Caco-2 (cell line): Measurements from ENCODE around the gene PDZK1IP1. TPM values are rescaled to one million over a fixed set of nuclear protein-coding genes. Genes with fewer than 3 reads are reported as not detected.

Experiments
- BruUV-seq: library from RNA; stranded (reverse); fragments of 400-500 nt; replicated peaks from 2 replicates; lab custom pipeline; 2021; lab: Mats Ljungman, UMichigan
- CTCF ChIA-PET: fragments of 300-600 bp; sonication (Branson Sonifier 250); formaldehyde crosslinking; loops from one replicate; lab custom pipeline; 2022; ENCODE audit warnings: antibody characterized with exemption; lab: Charles Lee
- POLR2A ChIA-PET: fragments of 300-600 bp; sonication (Branson Sonifier 250); formaldehyde crosslinking; loops from one replicate; lab custom pipeline; 2022; ENCODE audit warnings: antibody characterized with exemption; lab: Charles Lee
- DNase-seq, 2 experiments: peaks; one replicate each; pipeline versions ENCODE4 v3.0.0 to v3.0.0-alpha.2; 2020 to 2022
- H3K27me3 ChIP-seq: replicated peaks from 2 replicates; pipeline ENCODE4 v1.6.0; 2011; ENCODE audit warnings: low read length; ENCODE audit not compliant: control insufficient read depth, insufficient read depth
- H3K36me3 ChIP-seq: 2 replicates; pipeline ENCODE4 v1.5.1; 2011; ENCODE audit warnings: low read length; ENCODE audit not compliant: control insufficient read depth, insufficient read depth
- H3K4me1 ChIP-seq: fragments of 250-450 bp; sonication (Bioruptor Pico); 2 replicates; pipeline ENCODE4 v1.5.1; 2020; ENCODE audit warnings: mild to moderate bottlenecking
- H3K4me3 ChIP-seq: 2 replicates; pipeline ENCODE4 v1.5.1; 2011; ENCODE audit warnings: low read depth, mild to moderate bottlenecking, control low read depth, low read length
- H3K9me3 ChIP-seq: fragments of 250-450 bp; sonication (Bioruptor Pico); 2 replicates; pipeline ENCODE4 v1.5.1; 2020; ENCODE audit warnings: mild to moderate bottlenecking, moderate library complexity
- H3K27ac Mint-ChIP-seq: one replicate; pipeline ENCODE4 v1.8.0; 2022; ENCODE audit warnings: mixed read lengths; ENCODE audit not compliant: unreplicated experiment
- H3K27me3 Mint-ChIP-seq: one replicate; pipeline ENCODE4 v1.8.0; 2022; ENCODE audit warnings: mixed read lengths; ENCODE audit not compliant: insufficient read depth, unreplicated experiment
- H3K36me3 Mint-ChIP-seq: one replicate; pipeline ENCODE4 v1.8.0; 2022; ENCODE audit warnings: mild to moderate bottlenecking, mixed read lengths; ENCODE audit not compliant: insufficient read depth, unreplicated experiment
- H3K4me1 Mint-ChIP-seq: one replicate; pipeline ENCODE4 v1.8.0; 2022; ENCODE audit warnings: low read depth, mixed read lengths; ENCODE audit not compliant: unreplicated experiment
- H3K4me3 Mint-ChIP-seq: one replicate; pipeline ENCODE4 v1.8.0; 2022; ENCODE audit warnings: mild to moderate bottlenecking, moderate library complexity, mixed read lengths; ENCODE audit not compliant: unreplicated experiment
- H3K9me3 Mint-ChIP-seq: one replicate; pipeline ENCODE4 v1.8.0; 2022; ENCODE audit warnings: mixed read lengths; ENCODE audit not compliant: unreplicated experiment
- intact Hi-C: fragments of 100-400 bp; cut with micrococcal nuclease; formaldehyde crosslinking; loops from one replicate; pipeline ENCODE4 v1.10.0; 2022; ENCODE audit not compliant: unreplicated experiment
- total RNA-seq: library from RNA; stranded (reverse); gene quantifications from 2 replicates; pipeline ENCODE4 v1.2.3, GENCODE V29; 2022
- TF ChIP-seq, protein P1 (sequence below), 2 experiments: fragments of 200-600 bp in 1 of 2; IDR thresholded peaks; 1 replicate in 1 of 2; 2 replicates in 1 of 2; pipeline versions ENCODE4 v1.5.1 to v1.8.0; 2011 to 2022; ENCODE audit warnings: antibody characterized with exemption in 1 of 2, control low read depth in 1 of 2, inconsistent platforms in 1 of 2, low read depth in 1 of 2, low read length in 1 of 2, mild to moderate bottlenecking in 1 of 2, moderate library complexity in 1 of 2; ENCODE audit not compliant: insufficient read depth in 1 of 2, severe bottlenecking in 1 of 2, unreplicated experiment in 1 of 2

The PDZK1IP1 gene
- total RNA-seq, 1 experiment from 2014 or later, result 6.1 TPM

DNA sequence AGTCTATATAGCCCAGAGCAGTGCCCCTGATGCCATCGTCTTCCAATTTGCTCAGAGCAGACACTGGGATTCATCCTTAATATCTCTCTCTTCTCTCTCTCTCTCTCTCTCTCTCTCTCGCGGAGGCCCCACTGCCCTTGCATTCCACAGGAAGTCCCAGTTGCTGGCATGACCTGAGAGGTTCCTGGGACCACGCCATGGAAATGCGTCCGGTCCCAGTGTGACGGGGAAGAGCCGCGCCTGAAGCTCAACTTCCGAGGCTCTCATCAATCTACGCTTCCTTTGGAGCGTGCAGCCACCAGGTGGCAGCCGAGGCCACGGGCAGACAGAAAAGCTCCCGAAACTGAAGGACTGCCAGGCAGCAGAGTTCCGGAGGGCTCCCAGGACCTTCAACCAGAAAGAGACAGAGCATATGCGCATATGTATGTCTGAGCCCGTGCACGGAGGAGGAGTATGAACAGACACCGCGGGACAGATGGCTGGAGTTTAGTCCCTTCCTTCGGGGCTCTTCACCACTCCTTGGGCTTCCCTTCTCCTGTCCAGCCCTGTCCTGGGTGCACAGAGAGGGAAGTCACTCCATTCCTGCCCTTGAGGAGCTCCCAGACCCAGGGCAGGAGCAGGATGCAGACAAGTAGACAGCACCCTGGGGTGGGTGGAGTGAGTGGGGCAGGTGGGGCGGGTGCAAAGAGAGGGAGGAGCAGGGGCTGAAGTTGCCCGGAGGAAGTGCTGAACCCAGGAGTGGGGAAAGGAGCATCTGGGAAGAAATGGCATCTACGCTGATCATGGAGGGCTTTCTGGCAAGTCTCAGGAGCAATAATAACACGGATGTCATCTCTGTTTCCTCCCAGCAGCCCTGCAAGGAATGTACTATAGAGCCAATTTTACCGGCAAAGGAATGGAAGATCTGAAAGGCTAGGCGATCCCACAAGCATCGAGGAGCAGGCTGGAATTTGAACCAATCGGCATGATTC lies 10.5 kb downstream of the PDZK1IP1 start:
- H3K27me3 Mint-ChIP-seq, result no peaks in the 10 kb centered on the region
- TSS peak; percentile 27 for BruUV-seq
- ChIA-PET CTCF (interaction anchor here (0.6 to 2.5 kb wide), 26 partner anchors 8 to 932 kb away, joined by 3 to 53 read pairs (median 4); partner anchors contain the start of genes CMPK1, FOXD2, PDZK1IP1 and RAD54L), POLR2A (interaction anchor here (0.5 to 1.6 kb wide), 12 partner anchors 11 to 546 kb away, joined by 3 to 12 read pairs (median 6); partner anchors contain the start of genes CMPK1, FOXD2, PDZK1IP1 and STIL)
- peak overlapping the region; percentile 26 for H3K4me3 ChIP-seq
- H3K27me3 ChIP-seq, result no peaks in the 10 kb centered on the region
- H3K4me3 Mint-ChIP-seq, result peak overlapping the region; percentile 67
- peak; percentile 93 for DNase-seq
- no peaks in the 10 kb centered on the region for H3K36me3 ChIP-seq
- TF ChIP-seq, protein P1, sequence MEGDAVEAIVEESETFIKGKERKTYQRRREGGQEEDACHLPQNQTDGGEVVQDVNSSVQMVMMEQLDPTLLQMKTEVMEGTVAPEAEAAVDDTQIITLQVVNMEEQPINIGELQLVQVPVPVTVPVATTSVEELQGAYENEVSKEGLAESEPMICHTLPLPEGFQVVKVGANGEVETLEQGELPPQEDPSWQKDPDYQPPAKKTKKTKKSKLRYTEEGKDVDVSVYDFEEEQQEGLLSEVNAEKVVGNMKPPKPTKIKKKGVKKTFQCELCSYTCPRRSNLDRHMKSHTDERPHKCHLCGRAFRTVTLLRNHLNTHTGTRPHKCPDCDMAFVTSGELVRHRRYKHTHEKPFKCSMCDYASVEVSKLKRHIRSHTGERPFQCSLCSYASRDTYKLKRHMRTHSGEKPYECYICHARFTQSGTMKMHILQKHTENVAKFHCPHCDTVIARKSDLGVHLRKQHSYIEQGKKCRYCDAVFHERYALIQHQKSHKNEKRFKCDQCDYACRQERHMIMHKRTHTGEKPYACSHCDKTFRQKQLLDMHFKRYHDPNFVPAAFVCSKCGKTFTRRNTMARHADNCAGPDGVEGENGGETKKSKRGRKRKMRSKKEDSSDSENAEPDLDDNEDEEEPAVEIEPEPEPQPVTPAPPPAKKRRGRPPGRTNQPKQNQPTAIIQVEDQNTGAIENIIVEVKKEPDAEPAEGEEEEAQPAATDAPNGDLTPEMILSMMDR (IDR thresholded peaks at IDR 0.05; ENCODE audit: insufficient read depth in 1 of 2, low read depth in 1 of 2, low read length in 1 of 2, severe bottlenecking in 1 of 2, unreplicated experiment in 1 of 2), result peak; percentile 76 to 87
- H3K4me1 ChIP-seq, result peaks cover 22% of the 10 kb centered on the region; the same call in 1 of the 2 replicates
- no peaks in the 10 kb centered on the region for H3K9me3 Mint-ChIP-seq
- peak overlapping the region; percentile 80 for H3K27ac Mint-ChIP-seq
- no peaks in the 10 kb centered on the region for H3K9me3 ChIP-seq
- peaks cover 18% of the 10 kb centered on the region for H3K36me3 Mint-ChIP-seq
- H3K4me1 Mint-ChIP-seq, result peaks cover 28% of the 10 kb centered on the region
- intact Hi-C loops, result loop anchor here (1.0 to 10.0 kb wide), 5 partner anchors 13 to 535 kb away; no protein-coding TSS in a partner anchor

DNA sequence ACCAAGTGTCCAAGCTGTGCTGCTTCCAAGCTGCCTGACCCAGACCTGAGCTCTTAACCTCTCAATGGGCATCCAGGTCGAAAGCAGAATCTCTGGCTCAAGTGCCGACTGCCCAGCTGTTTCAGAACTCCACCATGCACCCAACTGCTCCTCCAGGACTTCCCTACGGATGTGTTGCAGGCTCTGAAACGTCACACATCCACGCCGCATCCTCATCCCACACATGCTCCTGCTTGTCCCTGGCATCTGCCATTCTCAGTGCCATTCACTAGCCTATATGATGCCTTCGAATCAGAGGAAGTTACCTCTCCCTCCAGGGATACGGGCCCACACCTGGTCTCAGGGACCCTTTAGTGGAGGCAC lies 11.2 kb downstream of the PDZK1IP1 start:
- Histone ChIP-seq H3K4me3 (peak overlapping the region; percentile 18; the same call in 1 of the 2 replicates), H3K36me3 (no peaks in the 10 kb centered on the region), H3K9me3 (no peaks in the 10 kb centered on the region), H3K27me3 (no peaks in the 10 kb centered on the region), H3K4me1 (peaks cover 22% of the 10 kb centered on the region; the same call in 1 of the 2 replicates)
- BruUV-seq, result no TSS peak
- peak overlapping the region; percentile 67 for H3K4me3 Mint-ChIP-seq
- peak overlapping the region; percentile 80 for H3K27ac Mint-ChIP-seq
- CTCF ChIA-PET, result interaction anchor here (0.6 to 2.5 kb wide), 22 partner anchors 9 to 817 kb away, joined by 3 to 53 read pairs (median 4); partner anchors contain the start of genes CMPK1, FOXD2, PDZK1IP1 and STIL
- intact Hi-C loops, result loop anchor here (1.0 to 10.0 kb wide), 5 partner anchors 14 to 536 kb away; no protein-coding TSS in a partner anchor
- DNase-seq, result no peak
- no peaks in the 10 kb centered on the region for H3K27me3 Mint-ChIP-seq
- POLR2A ChIA-PET, result interaction anchor here (0.5 to 1.6 kb wide), 9 partner anchors 12 to 259 kb away, joined by 3 to 12 read pairs (median 6); partner anchors contain the start of genes CMPK1, FOXD2 and STIL
- H3K9me3 Mint-ChIP-seq, result no peaks in the 10 kb centered on the region
- TF ChIP-seq, protein P1 (IDR thresholded peaks at IDR 0.05; ENCODE audit: insufficient read depth in 1 of 2, low read depth in 1 of 2, low read length in 1 of 2, severe bottlenecking in 1 of 2, unreplicated experiment in 1 of 2), result no peak
- peaks cover 11% of the 10 kb centered on the region for H3K36me3 Mint-ChIP-seq
- H3K4me1 Mint-ChIP-seq, result peaks cover 28% of the 10 kb centered on the region

DNA sequence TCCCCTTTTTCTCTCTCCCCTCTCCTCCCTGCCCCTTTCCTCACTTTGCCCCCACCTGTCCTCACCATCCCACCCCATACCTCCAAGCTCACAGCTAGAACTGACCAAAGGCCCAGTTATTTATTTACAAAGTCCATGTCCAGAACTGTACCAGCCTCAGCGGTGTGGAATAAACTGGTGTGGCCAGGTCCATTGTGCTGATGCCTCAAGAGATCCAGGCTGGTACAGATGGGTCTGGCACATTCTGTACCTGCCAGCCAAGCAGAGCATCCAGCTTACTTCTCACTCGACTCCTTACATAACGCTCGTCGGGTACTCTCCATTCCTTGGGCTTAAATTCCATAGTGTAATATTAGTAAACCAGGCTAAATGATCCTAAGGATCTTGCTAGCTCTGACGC lies 11.8 kb downstream of the PDZK1IP1 start:
- intact Hi-C loops, result loop anchor here (10.0 kb wide), 1 partner anchor 537 kb away; no protein-coding TSS in a partner anchor
- H3K9me3 Mint-ChIP-seq, result no peaks in the 10 kb centered on the region
- H3K27me3 Mint-ChIP-seq, result no peaks in the 10 kb centered on the region

More for the DNA sequence above, 11.8 kb downstream of the PDZK1IP1 start:
- H3K4me1 ChIP-seq, result peaks cover 22% of the 10 kb centered on the region; the same call in 1 of the 2 replicates
- H3K36me3 ChIP-seq, result no peaks in the 10 kb centered on the region
- TF ChIP-seq, protein P1 (IDR thresholded peaks at IDR 0.05; ENCODE audit: insufficient read depth in 1 of 2, low read depth in 1 of 2, low read length in 1 of 2, severe bottlenecking in 1 of 2, unreplicated experiment in 1 of 2), result no peak
- no TSS peak for BruUV-seq
- no peak overlapping the region for H3K4me3 Mint-ChIP-seq
- DNase-seq, result no peak
- H3K36me3 Mint-ChIP-seq, result peaks cover 6% of the 10 kb centered on the region
- H3K27me3 ChIP-seq, result no peaks in the 10 kb centered on the region
- no peak overlapping the region for H3K4me3 ChIP-seq
- ChIA-PET CTCF (interaction anchor here (1.0 to 2.5 kb wide), 4 partner anchors 14 to 211 kb away, joined by 3 to 53 read pairs (median 10); partner anchors contain the start of genes CMPK1 and PDZK1IP1), POLR2A (interaction anchor here (1.6 kb wide), 1 partner anchor 14 kb away, joined by 12 read pairs; no protein-coding TSS in a partner anchor)
- no peak overlapping the region for H3K27ac Mint-ChIP-seq
- peaks cover 22% of the 10 kb centered on the region for H3K4me1 Mint-ChIP-seq
- no peaks in the 10 kb centered on the region for H3K9me3 ChIP-seq
